GM13976 (cell line): ENCODE measurements around the gene ATRN.

Experiments
- DNase-seq: peaks from one replicate; pipeline ENCODE4 v3.0.0; 2012; ENCODE audit warnings: low spot score
- CTCF ChIP-seq: IDR thresholded peaks from 2 replicates; pipeline ENCODE4 v1.5.1; 2012; ENCODE audit warnings: borderline replicate concordance, mild to moderate bottlenecking; ENCODE audit not compliant: insufficient read depth; ENCODE audit errors: extremely low read depth, missing control alignments, control extremely low read depth
- in situ Hi-C: fragments of 300-500 bp; cut with MboI; formaldehyde crosslinking; loops from one replicate; pipeline ENCODE4 v1.12.0; 2022; ENCODE audit warnings: low sequenced_read_pairs, mixed read lengths, inconsistent platforms; ENCODE audit not compliant: unreplicated experiment

The ATRN gene

GRCh38 chr20:3576363-3576762 lies 105.5 kb downstream of the ATRN start:
- DNase-seq: no peak
- TF ChIP-seq CTCF: no peak
- in situ Hi-C loops: no loop called here

- no peak for DNase-seq
- in situ Hi-C loops: no loop called here
- no peak for TF ChIP-seq CTCF
These were observed 106.5 kb downstream of the ATRN start for GRCh38 chr20:3577366-3577765.

GRCh38 chr20:3580412-3580811 lies 109.6 kb downstream of the ATRN start:
- DNase-seq: no peak
- TF ChIP-seq CTCF: no peak
- in situ Hi-C loops: no loop called here

- no peak for DNase-seq
- no peak for TF ChIP-seq CTCF
- in situ Hi-C loops: no loop called here
These were observed 112.9 kb downstream of the ATRN start for GRCh38 chr20:3583765-3584164.

GRCh38 chr20:3586093-3586492 lies 115.3 kb downstream of the ATRN start:
- no peak for TF ChIP-seq CTCF
- in situ Hi-C loops: no loop called here
- DNase-seq: no peak

GRCh38 chr20:3590164-3590563 lies 119.3 kb downstream of the ATRN start:
- no peak for TF ChIP-seq CTCF
- DNase-seq: no peak
- in situ Hi-C loops: no loop called here

- in situ Hi-C loops: no loop called here
- DNase-seq: no peak
- no peak for TF ChIP-seq CTCF
These were observed 122.1 kb downstream of the ATRN start for GRCh38 chr20:3592931-3593330.
